Osteoblast (primary cell): ENCODE results near the gene AMBP. TPM values are rescaled to one million over a fixed set of nuclear protein-coding genes. Genes with fewer than 3 reads are reported as not detected.

Experiments used
- DNase-seq: peaks from one replicate; pipeline ENCODE4 v3.0.0; 2011; ENCODE audit warnings: low spot score, mixed read lengths; ENCODE audit not compliant: insufficient read length; ENCODE audit errors: missing footprints
- H2AFZ ChIP-seq: 2 replicates; pipeline ENCODE4 v1.6.0; 2011; ENCODE audit warnings: mild to moderate bottlenecking, low read length
- H3K27ac ChIP-seq: 2 replicates; pipeline ENCODE4 v1.5.1; 2011; ENCODE audit warnings: mild to moderate bottlenecking, low read depth, low read length, moderate library complexity
- H3K27me3 ChIP-seq: 2 replicates; pipeline ENCODE4 v1.6.0; 2012; ENCODE audit warnings: mild to moderate bottlenecking, control low read depth, inconsistent platforms, low read length, moderate library complexity; ENCODE audit not compliant: insufficient read depth
- H3K36me3 ChIP-seq: 2 replicates; pipeline ENCODE4 v1.5.1; 2011; ENCODE audit warnings: mild to moderate bottlenecking, low read length, control low read depth, moderate library complexity; ENCODE audit not compliant: insufficient read depth
- H3K4me1 ChIP-seq: 2 replicates; pipeline ENCODE4 v1.5.1; 2011; ENCODE audit warnings: mild to moderate bottlenecking, low read length, control low read depth, moderate library complexity; ENCODE audit not compliant: insufficient read depth
- H3K4me2 ChIP-seq: 2 replicates; pipeline ENCODE4 v1.6.0; 2011; ENCODE audit warnings: mild to moderate bottlenecking, low read length; ENCODE audit not compliant: insufficient read depth
- H3K4me3 ChIP-seq: fragments of 200-600 bp; sonication (generic); 3 replicates; pipeline ENCODE4 v1.5.1; 2012; ENCODE audit warnings: mild to moderate bottlenecking, low read length, inconsistent platforms; ENCODE audit not compliant: insufficient read depth
- H3K79me2 ChIP-seq: 2 replicates; pipeline ENCODE4 v1.6.0; 2012; ENCODE audit warnings: mild to moderate bottlenecking, low read length, control low read depth, inconsistent platforms; ENCODE audit not compliant: insufficient read depth
- H3K9me3 ChIP-seq: 2 replicates; pipeline ENCODE4 v1.5.1; 2011; ENCODE audit warnings: low read depth, low read length, control low read depth
- H4K20me1 ChIP-seq: 2 replicates; pipeline ENCODE4 v1.6.0; 2012; ENCODE audit warnings: mild to moderate bottlenecking, low read length, control low read depth; ENCODE audit not compliant: insufficient read depth
- total RNA-seq: library from RNA; depleted of rRNA; stranded (reverse); fragments of >200 nt; gene quantifications from 2 replicates; pipeline ENCODE4 v1.2.3, GENCODE V29; 2012
- TF ChIP-seq, protein P1 (sequence below): IDR thresholded peaks from 2 replicates; pipeline ENCODE4 v1.5.1; 2011; ENCODE audit warnings: mild to moderate bottlenecking, low read depth, low read length, moderate library complexity; ENCODE audit errors: extremely low read depth

AMBP gene
- total RNA-seq, 1 donor, result not detected

DNA sequence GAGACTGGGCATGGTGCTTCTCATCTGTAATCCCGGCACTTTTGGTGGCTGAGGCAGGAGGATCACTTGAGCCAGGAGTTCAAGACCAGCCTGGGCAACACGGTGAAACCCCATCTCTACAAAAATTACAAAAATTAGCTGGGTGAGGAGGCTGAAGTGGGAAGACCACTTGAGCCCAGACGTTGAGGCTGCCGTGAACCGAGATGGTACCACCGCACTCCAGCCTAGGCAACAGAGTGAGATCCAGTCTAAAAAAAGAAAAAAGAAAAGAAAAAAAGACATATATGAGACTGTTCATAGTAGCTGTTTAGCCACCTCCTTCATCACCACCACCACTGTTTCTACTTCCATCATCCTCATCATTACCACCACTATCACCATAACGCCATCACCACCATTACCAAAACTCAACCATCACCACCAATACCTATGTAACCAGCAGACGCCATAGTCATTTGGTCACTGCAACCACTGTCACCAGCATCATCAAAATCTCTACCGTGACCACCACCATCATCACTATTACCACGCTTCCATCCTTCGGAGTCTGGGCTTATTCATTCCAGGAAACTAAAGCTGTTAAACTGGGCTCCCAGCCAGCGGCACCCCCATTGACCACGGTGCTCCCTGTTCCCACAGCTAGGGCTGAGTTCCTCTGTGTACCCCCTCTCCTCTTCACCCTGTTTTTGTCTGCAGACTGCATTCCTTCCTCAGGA, 29.3 kb upstream of the AMBP start:
- Histone ChIP-seq H3K4me2 (no peak overlapping the region), H4K20me1 (no peaks in the 10 kb centered on the region), H3K79me2 (no peaks in the 10 kb centered on the region), H3K36me3 (no peaks in the 10 kb centered on the region), H2AFZ (peak overlapping the region; percentile 64), H3K9me3 (no peaks in the 10 kb centered on the region), H3K4me1 (peaks cover 10% of the 10 kb centered on the region), H3K4me3 (no peak overlapping the region), H3K27ac (no peak overlapping the region), H3K27me3 (peaks cover 12% of the 10 kb centered on the region)
- TF ChIP-seq, protein P1, sequence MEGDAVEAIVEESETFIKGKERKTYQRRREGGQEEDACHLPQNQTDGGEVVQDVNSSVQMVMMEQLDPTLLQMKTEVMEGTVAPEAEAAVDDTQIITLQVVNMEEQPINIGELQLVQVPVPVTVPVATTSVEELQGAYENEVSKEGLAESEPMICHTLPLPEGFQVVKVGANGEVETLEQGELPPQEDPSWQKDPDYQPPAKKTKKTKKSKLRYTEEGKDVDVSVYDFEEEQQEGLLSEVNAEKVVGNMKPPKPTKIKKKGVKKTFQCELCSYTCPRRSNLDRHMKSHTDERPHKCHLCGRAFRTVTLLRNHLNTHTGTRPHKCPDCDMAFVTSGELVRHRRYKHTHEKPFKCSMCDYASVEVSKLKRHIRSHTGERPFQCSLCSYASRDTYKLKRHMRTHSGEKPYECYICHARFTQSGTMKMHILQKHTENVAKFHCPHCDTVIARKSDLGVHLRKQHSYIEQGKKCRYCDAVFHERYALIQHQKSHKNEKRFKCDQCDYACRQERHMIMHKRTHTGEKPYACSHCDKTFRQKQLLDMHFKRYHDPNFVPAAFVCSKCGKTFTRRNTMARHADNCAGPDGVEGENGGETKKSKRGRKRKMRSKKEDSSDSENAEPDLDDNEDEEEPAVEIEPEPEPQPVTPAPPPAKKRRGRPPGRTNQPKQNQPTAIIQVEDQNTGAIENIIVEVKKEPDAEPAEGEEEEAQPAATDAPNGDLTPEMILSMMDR, result no peak
- peak; percentile 14 for DNase-seq

DNA sequence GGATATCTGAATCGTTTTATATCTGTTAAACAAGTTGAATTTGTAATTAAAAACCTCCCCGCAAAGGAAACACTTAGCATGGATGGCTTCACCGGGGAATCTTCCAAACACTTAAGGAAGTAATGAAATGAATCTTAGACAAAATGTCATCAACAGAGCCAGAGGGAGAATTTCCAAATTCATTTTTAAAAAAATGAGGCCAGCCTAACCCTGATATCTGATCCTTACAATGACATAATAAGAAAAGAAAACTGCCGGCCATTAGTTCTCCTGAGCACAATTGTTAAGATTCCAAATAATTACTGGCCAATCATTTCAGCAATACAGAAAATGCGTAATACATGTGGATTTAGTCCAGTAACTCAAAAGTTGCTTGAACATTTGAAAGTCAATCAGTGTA, 27.1 kb upstream of the AMBP start:
- TF ChIP-seq, protein P1, result no peak
- peak; percentile 9 for DNase-seq
- H3K36me3 ChIP-seq, result no peaks in the 10 kb centered on the region
- H2AFZ ChIP-seq, result no peak overlapping the region
- H3K79me2 ChIP-seq, result no peaks in the 10 kb centered on the region
- peaks cover 4% of the 10 kb centered on the region for H3K4me1 ChIP-seq
- no peak overlapping the region for H3K27ac ChIP-seq
- peaks cover 6% of the 10 kb centered on the region for H3K9me3 ChIP-seq
- no peaks in the 10 kb centered on the region for H4K20me1 ChIP-seq
- no peak overlapping the region for H3K4me3 ChIP-seq
- no peak overlapping the region for H3K4me2 ChIP-seq
- peaks cover 16% of the 10 kb centered on the region for H3K27me3 ChIP-seq

- no peaks in the 10 kb centered on the region for H3K79me2 ChIP-seq
- H3K9me3 ChIP-seq, result peaks cover 6% of the 10 kb centered on the region
- peak; percentile 35 for DNase-seq
- peaks cover 34% of the 10 kb centered on the region for H3K27me3 ChIP-seq
- no peaks in the 10 kb centered on the region for H3K4me1 ChIP-seq
- no peak overlapping the region for H3K27ac ChIP-seq
- no peaks in the 10 kb centered on the region for H4K20me1 ChIP-seq
- no peak overlapping the region for H2AFZ ChIP-seq
- no peak overlapping the region for H3K4me2 ChIP-seq
- H3K36me3 ChIP-seq, result no peaks in the 10 kb centered on the region
- no peak overlapping the region for H3K4me3 ChIP-seq
- TF ChIP-seq, protein P1, result no peak
Measured at GRCh38 chr9:114102484-114102883, 24.4 kb upstream of the AMBP start.

DNA sequence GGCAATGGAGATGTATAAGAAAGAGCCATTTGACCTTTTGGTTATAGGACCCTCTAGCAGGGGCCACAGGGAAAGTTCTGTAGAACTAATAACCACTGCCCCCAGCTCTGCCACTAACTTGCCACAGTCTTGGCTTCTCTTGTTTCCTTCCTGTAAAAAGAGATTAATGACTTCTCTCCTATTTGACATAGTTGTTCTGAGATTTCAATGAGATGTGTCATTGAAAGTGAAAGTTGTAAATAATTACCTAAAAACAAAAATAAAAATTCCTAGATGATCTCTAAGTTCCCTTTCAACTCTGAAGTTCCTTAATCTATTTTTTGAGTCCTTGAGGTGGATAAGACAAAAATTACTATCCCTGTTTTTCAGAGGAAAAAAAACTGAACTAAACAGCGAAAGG, 22.4 kb upstream of the AMBP start:
- H3K9me3 ChIP-seq, result peaks cover 6% of the 10 kb centered on the region
- no peak overlapping the region for H3K27ac ChIP-seq
- DNase-seq, result no peak
- H3K4me2 ChIP-seq, result no peak overlapping the region
- TF ChIP-seq, protein P1, result no peak
- no peaks in the 10 kb centered on the region for H3K36me3 ChIP-seq
- no peak overlapping the region for H2AFZ ChIP-seq
- H3K4me3 ChIP-seq, result no peak overlapping the region
- H4K20me1 ChIP-seq, result no peaks in the 10 kb centered on the region
- H3K79me2 ChIP-seq, result no peaks in the 10 kb centered on the region
- H3K4me1 ChIP-seq, result no peaks in the 10 kb centered on the region
- peaks cover 39% of the 10 kb centered on the region for H3K27me3 ChIP-seq
